HG03196 (cell line): Measurements from ENCODE around the gene CAMK1D.
A peak's percentile ranks its signal among the peaks of the same experiment; 100 is the strongest.
"Not testable (repeated sequence)": the region's sequence is repeated elsewhere in the genome, so short reads cannot be mapped to it uniquely, and the experiment has no call there.

Experiments
- ATAC-seq: cut with Tn5 transposase; IDR thresholded peaks from one replicate; pipeline ENCODE4 v1.9.1; 2021; ENCODE audit not compliant: unreplicated experiment

The CAMK1D gene

DNA sequence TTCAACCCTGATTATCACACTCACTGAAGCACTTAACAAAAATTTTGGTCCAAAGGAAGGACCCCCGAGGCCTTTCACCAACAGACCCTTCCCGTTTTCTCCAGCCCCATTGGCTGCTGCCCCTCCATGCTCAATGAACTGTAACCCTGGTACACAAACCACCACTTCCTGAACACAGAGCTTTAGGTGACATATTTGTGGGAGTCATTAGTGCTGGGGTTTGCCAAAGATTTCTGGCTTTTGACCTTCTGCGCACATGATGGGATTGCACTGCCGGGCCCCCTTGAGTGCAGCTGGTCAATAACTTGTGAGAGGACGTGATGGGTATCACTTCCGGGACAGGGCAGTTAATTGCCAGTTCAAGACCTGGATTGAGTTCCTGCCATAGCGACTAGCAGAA, 9.0 kb upstream of the CAMK1D start:
- no peak for ATAC-seq

DNA sequence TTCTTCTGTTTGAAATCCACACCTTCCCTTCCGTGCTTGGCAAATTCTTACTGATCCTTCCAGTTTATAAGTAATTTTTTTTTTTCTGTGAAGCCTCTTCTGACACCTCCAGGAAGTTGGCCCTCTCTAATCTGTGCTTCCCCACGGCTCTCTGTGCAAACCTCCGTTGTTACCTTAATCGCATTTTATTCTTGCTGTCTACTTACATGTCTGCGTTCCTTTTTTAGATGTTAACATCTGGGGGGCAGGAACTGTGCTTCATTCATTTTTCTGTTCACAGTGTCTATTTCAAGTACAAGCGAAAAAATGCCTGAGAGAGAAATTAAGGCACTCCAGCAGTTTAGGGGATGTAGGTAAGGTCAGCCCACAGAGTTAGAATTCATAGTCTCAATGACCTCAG, 8.4 kb upstream of the CAMK1D start:
- ATAC-seq: no peak

DNA sequence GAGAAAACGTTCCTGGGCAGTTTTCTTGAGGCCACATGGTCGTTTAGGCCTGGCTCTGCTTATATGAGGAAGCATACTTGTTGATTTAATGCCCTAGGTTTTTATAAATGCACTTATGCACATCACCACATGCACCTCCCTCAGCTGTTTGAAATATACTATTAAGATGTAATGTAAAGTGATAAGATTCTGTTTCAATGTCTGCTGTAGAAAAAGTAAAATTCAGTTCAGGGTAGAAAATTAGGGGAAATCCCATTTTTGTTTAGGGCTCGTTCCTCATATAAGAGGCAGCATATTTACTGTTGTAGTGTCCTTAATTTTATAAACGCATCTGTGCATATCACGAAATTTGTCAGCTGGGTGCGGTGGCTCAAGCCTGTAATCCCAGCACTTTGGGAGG, 7.8 kb upstream of the CAMK1D start:
- ATAC-seq: no peak

GRCh38 chr10:12344375-12345110, 4.8 kb upstream of the CAMK1D start:
- no peak for ATAC-seq

- ATAC-seq: no peak
Measured at GRCh38 chr10:12346707-12347106, 2.6 kb upstream of the CAMK1D start.

GRCh38 chr10:12348294-12348869, 965 bp upstream of the CAMK1D start:
- ATAC-seq: no peak

DNA sequence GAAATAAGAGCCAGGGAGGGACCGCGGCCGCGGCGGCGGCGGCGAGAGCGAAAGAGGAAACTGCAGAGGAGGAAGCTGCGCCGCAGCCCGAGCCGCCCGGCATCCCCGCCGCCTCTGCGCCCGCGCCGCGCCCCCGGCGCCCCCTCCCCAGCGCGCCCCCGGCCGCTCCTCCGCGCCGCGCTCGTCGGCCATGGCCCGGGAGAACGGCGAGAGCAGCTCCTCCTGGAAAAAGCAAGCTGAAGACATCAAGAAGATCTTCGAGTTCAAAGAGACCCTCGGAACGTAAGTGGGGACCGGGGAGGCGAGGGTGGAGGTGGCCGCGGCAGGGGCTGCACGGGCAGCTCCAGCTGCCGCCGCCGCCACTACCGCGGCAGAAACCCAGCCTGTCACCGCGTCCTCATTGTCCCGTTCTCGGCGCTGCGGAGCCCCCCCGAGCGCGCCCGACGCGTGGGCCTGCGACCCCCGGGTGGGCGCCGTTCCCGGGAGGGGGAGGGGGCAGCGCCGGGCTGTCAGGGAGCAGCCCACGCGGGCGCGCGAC, 351 bp downstream of the CAMK1D start:
- peak; percentile 14 for ATAC-seq

GRCh38 chr10:12350167-12350872, 973 bp downstream of the CAMK1D start:
- ATAC-seq: no peak

GRCh38 chr10:12350925-12351324, 1.6 kb downstream of the CAMK1D start:
- ATAC-seq: no peak

DNA sequence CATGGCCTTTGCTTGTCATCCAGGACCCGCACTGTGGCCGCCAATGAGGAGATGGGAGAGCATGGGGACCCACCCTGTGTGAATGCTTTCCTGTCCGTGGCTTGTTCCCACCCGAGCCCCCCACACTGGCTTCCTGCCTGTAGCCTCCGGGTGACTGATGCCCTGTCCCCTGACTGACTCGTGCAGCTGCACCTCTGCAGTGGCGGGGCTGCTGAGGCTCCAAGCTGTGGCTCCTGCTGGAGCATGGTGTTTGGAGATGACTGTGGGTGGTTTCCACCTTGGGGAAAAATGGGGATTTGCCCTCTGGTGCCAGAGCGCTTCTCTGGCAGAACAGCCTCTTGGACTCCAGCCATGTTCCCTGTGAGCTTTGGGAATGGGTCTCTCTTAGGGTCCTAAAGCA, 2.1 kb downstream of the CAMK1D start:
- no peak for ATAC-seq

- no peak for ATAC-seq
Measured at GRCh38 chr10:12351889-12352288, 2.5 kb downstream of the CAMK1D start.

- ATAC-seq: no peak
Measured at GRCh38 chr10:12353399-12354242, 4.3 kb downstream of the CAMK1D start.

DNA sequence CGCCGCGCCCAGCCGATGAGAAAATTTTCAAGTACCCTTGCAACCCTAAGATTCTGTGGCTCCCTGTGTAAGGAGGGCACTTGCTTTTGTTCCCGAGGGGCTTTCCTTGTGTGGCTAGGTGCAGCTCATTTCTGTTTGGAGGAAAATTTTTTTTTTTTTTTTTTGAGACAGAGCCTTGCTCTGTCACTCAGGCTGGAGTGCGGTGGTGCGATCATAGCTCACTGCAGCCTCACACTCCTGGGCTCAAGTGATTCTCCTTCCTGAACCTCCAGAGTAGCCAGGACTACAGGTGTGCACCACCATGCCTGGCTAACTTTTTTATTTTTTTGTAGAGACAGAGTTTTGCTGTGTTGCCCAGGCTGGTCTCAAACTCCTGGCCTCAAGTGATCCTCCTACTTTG, 5.3 kb downstream of the CAMK1D start:
- not testable (repeated sequence) for ATAC-seq

- ATAC-seq: no peak
Measured at GRCh38 chr10:12355384-12355783, 6.0 kb downstream of the CAMK1D start.

DNA sequence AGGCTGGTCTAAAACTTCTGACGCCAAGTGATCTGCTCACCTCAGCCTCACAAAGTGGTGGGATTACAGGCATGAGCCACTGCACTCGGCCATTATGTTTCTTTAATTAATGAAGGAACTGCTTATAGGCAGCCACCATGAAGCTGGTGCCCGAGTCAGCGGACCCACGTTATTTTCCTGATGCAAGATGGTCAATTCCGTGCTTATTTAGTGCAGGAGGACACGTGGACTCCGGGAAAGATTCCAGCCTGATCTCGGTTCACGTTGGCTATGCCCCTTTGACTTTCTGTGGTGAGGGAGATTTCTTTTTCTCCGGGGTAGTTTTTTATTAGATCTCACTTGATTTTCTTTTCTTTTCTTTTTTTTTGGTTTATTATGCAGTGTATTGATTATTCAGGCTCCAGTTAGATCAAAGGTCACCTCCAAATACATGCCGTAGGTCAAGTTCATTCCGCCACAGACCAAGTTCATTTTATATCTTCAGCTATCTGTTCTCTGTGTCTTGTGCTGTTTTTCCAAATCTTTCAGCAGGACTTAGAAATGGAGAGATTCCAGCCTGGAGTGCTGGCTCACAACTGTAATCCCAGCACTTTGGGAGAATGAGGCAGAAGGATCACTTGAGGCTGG, 8.3 kb downstream of the CAMK1D start:
- ATAC-seq: no peak

- no peak for ATAC-seq
Measured at GRCh38 chr10:12358863-12359564, 9.7 kb downstream of the CAMK1D start.

GRCh38 chr10:12360461-12360860, 11.1 kb downstream of the CAMK1D start:
- no peak for ATAC-seq

DNA sequence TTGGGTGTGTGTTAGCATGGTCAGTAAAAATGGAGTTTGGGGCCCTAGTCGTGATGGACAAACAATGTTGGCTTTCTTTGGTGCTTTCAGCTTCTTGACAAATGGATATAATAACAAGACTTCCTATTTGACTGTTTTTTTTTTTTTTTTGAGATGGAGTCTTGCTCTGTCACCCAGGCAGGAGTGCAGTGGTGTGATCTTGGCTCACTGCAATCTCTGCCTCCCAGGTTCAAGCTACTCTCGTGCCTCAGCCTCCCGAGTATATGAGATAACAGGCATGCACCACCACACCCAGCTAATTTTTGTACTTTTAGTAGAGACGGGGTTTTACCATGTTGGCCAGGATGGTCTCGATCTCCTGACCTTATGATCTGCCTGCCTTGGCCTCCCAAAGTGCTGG, 11.8 kb downstream of the CAMK1D start:
- not testable (repeated sequence) for ATAC-seq

- no peak for ATAC-seq
Measured at GRCh38 chr10:12364559-12364958, 15.2 kb downstream of the CAMK1D start.

DNA sequence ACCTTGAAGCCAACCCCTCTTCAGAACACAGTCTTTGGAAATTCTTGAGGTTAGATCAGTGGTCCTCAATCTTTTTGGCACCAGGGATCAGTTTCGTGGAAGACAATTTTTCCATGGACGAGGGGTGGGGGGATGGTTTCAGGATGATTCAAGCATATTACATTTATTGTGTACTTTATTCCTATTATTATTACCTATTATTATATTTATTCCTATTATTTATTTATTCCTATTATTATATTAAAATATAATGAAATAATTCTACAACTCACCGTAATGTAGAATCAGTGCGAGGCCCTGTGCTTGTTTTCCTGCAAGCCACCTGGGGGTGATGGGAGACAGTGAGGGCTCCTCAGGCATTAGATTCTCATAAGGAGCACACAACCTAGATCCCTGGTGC, 17.9 kb downstream of the CAMK1D start:
- no peak for ATAC-seq
